HG03571 (cell line): ENCODE results near the gene AGFG2.

Experiments
- ATAC-seq: cut with Tn5 transposase; IDR thresholded peaks from one replicate; pipeline ENCODE4 v1.9.1; 2021; ENCODE audit not compliant: unreplicated experiment

Gene AGFG2

DNA sequence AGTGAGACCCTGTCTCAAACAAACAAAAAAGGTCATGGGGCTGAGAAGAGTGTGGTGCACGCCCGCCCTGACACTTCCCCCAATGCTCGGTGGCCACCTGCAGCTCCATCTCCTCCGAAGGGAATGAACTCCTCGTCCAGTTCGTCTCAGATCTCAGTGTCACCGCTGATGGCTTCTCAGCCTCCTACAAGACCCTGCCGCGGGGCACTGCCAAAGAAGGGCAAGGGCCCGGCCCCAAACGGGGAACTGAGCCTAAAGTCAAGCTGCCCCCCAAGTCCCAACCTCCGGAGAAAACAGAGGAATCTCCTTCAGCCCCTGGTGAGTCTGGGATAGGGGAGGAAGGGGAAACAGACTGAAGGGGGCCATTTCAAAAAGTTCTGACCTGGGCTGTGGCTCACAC lies 67.3 kb downstream of the AGFG2 start:
- no peak for ATAC-seq

DNA sequence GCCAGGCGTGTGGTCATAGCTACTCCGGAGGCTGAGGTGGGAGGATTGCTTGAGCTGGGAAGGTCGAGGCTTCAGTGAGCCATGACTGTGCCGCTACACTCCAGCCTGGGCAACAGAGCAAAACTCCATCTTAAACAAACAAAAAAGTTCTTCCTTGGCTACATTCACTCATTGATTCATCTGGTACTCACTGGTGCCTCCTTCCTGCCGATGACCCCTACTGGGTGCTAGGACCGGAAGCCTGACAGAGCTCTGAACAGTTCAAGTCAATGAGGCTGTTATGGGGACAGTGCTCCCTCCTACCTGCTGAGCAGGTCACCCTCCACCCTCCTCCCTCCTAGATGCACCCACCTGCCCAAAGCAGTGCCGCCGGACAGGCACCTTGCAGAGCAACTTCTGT lies 68.1 kb downstream of the AGFG2 start:
- ATAC-seq = no peak

DNA sequence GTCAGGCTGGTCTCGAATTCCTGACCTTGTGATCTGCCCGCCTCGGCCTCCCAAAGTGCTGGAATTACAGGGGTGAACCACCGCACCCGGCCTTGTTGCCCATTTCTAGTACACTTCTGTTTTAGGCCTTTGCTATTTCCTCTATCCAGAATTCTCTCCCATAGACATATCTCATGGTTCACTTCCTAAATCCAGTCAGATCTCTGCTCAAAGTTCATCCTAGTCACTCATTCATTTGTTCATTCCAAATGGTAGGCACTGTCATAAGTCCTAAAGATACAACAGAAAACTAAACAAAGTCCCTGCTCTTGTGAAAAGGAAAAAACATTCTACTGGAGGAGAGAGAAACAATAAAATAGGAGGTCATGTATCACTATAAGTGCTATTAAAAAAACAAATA lies 71.0 kb downstream of the AGFG2 start:
- no peak for ATAC-seq

DNA sequence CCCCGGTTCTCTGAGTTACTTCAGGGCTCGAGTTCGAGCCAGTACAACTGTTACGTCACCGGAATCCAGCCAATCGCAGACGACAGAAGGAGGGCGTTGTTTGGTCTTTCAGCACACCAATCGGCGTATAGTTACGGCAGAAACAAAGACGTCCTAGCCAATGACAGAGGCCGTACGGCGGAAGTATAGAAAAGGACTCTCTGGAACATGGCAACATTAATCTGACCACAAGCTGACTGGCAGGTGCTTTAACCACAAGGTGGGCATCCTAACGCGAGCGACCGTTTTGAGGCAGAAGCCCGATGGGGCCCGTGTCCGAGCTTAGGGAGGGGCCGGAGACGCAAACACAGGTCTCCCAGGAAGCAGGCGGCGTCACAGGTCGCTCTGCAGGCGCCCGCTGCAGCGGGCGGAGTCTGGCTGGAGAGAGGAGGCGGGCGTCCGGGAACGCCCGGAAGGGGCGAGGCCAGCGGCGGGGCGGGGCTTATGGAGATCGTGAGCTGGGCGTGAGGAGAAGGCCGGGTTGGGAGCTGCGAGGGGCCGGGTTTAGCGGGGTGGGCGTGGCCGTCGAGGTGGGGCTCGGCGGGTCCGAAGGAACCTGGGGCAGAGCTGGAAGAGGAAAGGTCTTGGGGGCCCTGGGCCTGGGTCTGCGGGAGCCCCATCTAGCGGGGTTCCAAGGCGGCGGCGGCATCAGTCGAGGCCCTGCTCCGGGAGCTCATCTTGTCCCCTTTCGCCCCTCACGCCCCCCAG lies 73.2 kb downstream of the AGFG2 start, which contains the start of gene MOSPD3:
TSS of gene MOSPD3 (plus strand) at position 558 of the 747 bp plus-strand sequence. CDS start 252 bp downstream, outside the sequence.
- ATAC-seq = peak; percentile 91

DNA sequence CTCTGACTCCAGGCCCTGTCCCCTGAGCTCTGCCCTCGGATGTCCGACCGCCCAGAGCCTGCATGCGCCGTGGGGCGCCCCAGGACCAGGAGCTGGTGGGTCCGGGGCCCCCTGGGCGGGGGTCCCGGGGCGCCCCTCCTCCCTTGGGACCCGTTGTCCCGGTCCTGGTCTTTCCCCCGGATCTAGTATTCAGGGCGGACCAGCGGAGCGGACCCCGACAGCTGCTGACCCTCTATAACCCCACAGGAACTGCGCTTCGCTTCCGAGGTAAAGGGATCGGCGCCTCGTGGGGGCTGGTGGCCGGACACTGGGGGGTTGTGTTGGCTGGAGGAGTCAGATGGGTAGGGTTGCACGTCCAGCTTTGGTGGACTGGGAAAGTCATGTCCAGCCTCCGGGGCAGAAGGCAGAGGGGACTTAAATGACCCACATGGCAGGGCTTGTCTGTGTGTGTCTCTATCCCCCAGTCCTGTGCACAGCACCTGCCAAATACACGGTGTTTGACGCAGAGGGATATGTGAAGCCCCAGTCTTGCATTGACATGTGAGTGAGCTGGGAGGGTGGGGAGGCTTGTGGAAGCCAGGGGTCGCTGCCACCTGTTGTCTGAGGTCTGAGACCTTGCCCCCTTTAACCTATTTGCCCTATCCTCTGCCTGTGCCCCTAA lies 73.9 kb downstream of the AGFG2 start:
- ATAC-seq = no peak

DNA sequence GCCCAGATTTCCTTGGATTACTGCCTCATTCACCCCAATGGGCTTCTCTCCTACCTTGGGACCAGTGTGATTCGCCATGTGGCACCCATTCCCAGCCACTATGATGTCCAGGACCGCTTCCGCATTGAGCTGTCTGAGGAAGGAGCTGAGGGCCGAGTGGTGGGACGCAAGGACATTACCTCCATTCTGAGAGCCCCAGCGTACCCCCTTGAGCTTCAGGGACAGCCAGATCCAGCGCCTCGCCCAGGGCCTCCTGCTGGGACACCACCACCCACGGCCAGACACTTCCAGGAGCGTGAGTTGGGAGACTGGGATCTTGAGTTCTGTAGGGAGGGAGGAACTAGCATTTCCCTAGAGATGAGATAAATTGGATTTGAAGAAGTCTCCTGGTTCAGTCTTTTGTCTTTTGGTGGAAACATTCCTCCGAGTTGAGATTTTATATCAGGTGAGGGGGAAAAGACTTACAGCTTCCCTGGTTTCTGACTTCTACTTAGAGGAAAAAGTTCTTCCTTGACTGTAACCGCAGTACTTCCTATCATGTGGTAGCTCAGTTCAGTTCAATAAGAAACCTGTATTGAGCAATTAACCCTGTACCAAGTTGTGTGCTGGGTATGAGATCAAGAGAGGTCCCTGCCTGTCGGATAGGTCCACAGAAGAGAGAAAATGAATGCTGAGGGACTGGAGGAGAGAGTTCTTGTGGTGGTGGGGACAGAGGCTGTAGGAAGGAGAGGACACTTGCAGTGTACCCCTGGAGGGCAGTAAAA lies 74.6 kb downstream of the AGFG2 start:
- ATAC-seq = no peak

DNA sequence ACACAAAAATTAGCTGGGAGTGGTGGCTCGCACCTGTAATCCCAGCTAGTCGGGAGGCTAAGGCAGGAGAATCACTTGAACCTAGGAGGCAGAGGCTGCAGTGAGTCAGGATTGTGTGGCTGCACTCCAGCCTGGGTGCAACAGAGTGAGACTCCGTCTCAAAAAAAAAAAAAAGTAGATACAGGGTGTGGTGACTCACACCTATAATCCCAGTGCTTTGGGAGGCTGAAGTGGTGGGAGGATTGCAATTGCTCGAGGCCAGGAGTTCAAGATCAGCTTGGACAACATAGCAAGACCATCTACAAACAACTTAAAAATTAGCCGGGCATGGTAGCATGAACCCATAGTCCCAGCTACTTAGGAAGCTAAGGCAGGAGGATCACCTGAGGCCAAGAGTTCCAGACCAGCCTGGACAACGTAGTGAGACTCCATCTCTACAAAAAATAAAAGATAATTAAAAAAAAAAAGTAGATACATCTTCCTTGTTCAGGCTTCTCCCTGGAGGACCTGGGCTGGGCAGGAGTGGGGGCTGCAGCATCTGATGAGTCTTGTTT lies 75.4 kb downstream of the AGFG2 start:
- no peak for ATAC-seq
